ENCODE measurements around the gene PTPRM. TPM values are rescaled to one million over a fixed set of nuclear protein-coding genes. Genes with fewer than 3 reads are reported as not detected.

Gene PTPRM
- total and polyA plus RNA-seq, 2 donors (not counting 3 experiments of a cell fraction or from before 2014, with no cell fraction given): 37.4 to 43.7 TPM

GRCh38 chr18:8389391-8390340 lies 822.5 kb downstream of the PTPRM start:
- Histone ChIP-seq H3K79me2 (ENCODE audit: control insufficient read depth, insufficient read depth, low read length) (no peaks in the 10 kb centered on the region), H3K9ac (replicated peaks; ENCODE audit: extremely low read depth, insufficient read depth, low read length) (no peak overlapping the region), H3K4me1 (ENCODE audit: control insufficient read depth, extremely low read depth, insufficient read depth, low read length) (peaks cover 4% of the 10 kb centered on the region), H3K27me3 (ENCODE audit: control insufficient read depth in 2 of 2, insufficient read depth in 2 of 2, low read length in 2 of 2) (no peaks in the 10 kb centered on the region), H3K36me3 (ENCODE audit: control insufficient read depth in 2 of 2, extremely low read depth in 1 of 2, insufficient read depth in 2 of 2, low read length in 2 of 2) (no peaks in the 10 kb centered on the region), H3K4me3 (replicated peaks in 1 of 3; ENCODE audit: insufficient read depth in 1 of 3, low read depth in 1 of 3, low read length in 3 of 3) (no peak overlapping the region), H3K9me1 (replicated peaks; ENCODE audit: control insufficient read depth, extremely low read depth, insufficient read depth, low read length) (no peaks in the 10 kb centered on the region), H3K9me3 (replicated peaks; ENCODE audit: control insufficient read depth, insufficient read depth, low read length) (no peaks in the 10 kb centered on the region), H3K4me2 (ENCODE audit: insufficient read depth, low read length) (no peak overlapping the region), H2AFZ (ENCODE audit: low read depth, low read length) (no peak overlapping the region), H3K27ac (ENCODE audit: insufficient read depth, low read depth, low read length) (no peak overlapping the region), H4K20me1 (replicated peaks; ENCODE audit: control insufficient read depth, extremely low read depth, insufficient read depth, low read length) (no peaks in the 10 kb centered on the region)
- DNase-seq (ENCODE audit: low read depth, low spot score) (peak; percentile 78), FAIRE-seq (peak; percentile 59)
- POLR2A ChIA-PET: no interaction called here
- intact Hi-C loops (cut with micrococcal nuclease) (loop anchor here (1.0 to 5.0 kb wide), 6 partner anchors 305 to 1167 kb away; partner anchors contain the start of gene PTPRM), dilution Hi-C loops (cut with MboI; ENCODE audit: extremely low pct_ligation_motif_present, low sequenced_read_pairs) (no loop called here)
- BruUV-seq (replicated peaks): no TSS peak
- TF ChIP-seq JUN (IDR thresholded peaks at IDR 0.05; ENCODE audit: borderline replicate concordance, insufficient read depth, insufficient read length, low read depth) (no peak), CTCF (IDR thresholded peaks at IDR 0.05; ENCODE audit: extremely low read depth in 1 of 2, insufficient read depth in 1 of 2, low read depth in 1 of 2, low read length in 2 of 2) (peak; percentile 81 to 82)
- CTCF ChIA-PET: interaction anchor here (0.6 to 3.8 kb wide), 12 partner anchors 8 to 1167 kb away, joined by 3 to 62 read pairs (median 6); partner anchors contain the start of gene PTPRM

GRCh38 chr18:8391068-8391467 lies 824.0 kb downstream of the PTPRM start:
- intact Hi-C loops (cut with micrococcal nuclease) (no loop called here), dilution Hi-C loops (cut with MboI; ENCODE audit: extremely low pct_ligation_motif_present, low sequenced_read_pairs) (no loop called here)
- FAIRE-seq (no peak), DNase-seq (ENCODE audit: low read depth, low spot score) (peak; percentile 22)
- Histone ChIP-seq H3K9me1 (replicated peaks; ENCODE audit: control insufficient read depth, extremely low read depth, insufficient read depth, low read length) (no peaks in the 10 kb centered on the region), H3K4me1 (ENCODE audit: control insufficient read depth, extremely low read depth, insufficient read depth, low read length) (peaks cover 4% of the 10 kb centered on the region), H3K4me2 (ENCODE audit: insufficient read depth, low read length) (no peak overlapping the region), H3K27ac (ENCODE audit: insufficient read depth, low read depth, low read length) (no peak overlapping the region), H3K9me3 (replicated peaks; ENCODE audit: control insufficient read depth, insufficient read depth, low read length) (no peaks in the 10 kb centered on the region), H3K36me3 (ENCODE audit: control insufficient read depth in 2 of 2, extremely low read depth in 1 of 2, insufficient read depth in 2 of 2, low read length in 2 of 2) (no peaks in the 10 kb centered on the region), H3K79me2 (ENCODE audit: control insufficient read depth, insufficient read depth, low read length) (no peaks in the 10 kb centered on the region), H4K20me1 (replicated peaks; ENCODE audit: control insufficient read depth, extremely low read depth, insufficient read depth, low read length) (no peaks in the 10 kb centered on the region), H3K9ac (replicated peaks; ENCODE audit: extremely low read depth, insufficient read depth, low read length) (no peak overlapping the region), H3K4me3 (replicated peaks in 1 of 3; ENCODE audit: insufficient read depth in 1 of 3, low read depth in 1 of 3, low read length in 3 of 3) (no peak overlapping the region), H2AFZ (ENCODE audit: low read depth, low read length) (no peak overlapping the region), H3K27me3 (ENCODE audit: control insufficient read depth in 2 of 2, insufficient read depth in 2 of 2, low read length in 2 of 2) (no peaks in the 10 kb centered on the region)
- ChIA-PET CTCF (interaction anchor here (0.8 to 3.8 kb wide), 7 partner anchors 9 to 1119 kb away, joined by 3 to 62 read pairs (median 6); no protein-coding TSS in a partner anchor), POLR2A (no interaction called here)
- BruUV-seq (replicated peaks): no TSS peak
- peak; percentile 50 for TF ChIP-seq GATA2 (IDR thresholded peaks at IDR 0.05; ENCODE audit: insufficient read depth, insufficient read length, low read depth, low read length)
- TF ChIP-seq MAX (IDR thresholded peaks at IDR 0.05; ENCODE audit: insufficient read depth, insufficient read length): no peak
- TF ChIP-seq POLR2AphosphoS5 (IDR thresholded peaks at IDR 0.05; ENCODE audit: insufficient read depth, low read depth, low read length): no peak
- no peak for TF ChIP-seq JUN (IDR thresholded peaks at IDR 0.05; ENCODE audit: borderline replicate concordance, insufficient read depth, insufficient read length, low read depth)
- peak; percentile 74 for TF ChIP-seq FOS (IDR thresholded peaks at IDR 0.05; ENCODE audit: borderline replicate concordance, insufficient read depth, low read length)
- no peak for TF ChIP-seq EZH2 (IDR thresholded peaks at IDR 0.05; ENCODE audit: borderline replicate concordance, low read depth, low read length, severe bottlenecking)
- TF ChIP-seq MYC (IDR thresholded peaks at IDR 0.05; ENCODE audit: low read depth, low read length): no peak

All from endothelial cell of umbilical vein (primary cell).